CD4-positive, alpha-beta T cell (primary cell): ENCODE measurements around the gene CYP2J2. TPM values are rescaled to one million over a fixed set of nuclear protein-coding genes. Genes with fewer than 3 reads are reported as not detected.

Experiments
- ATAC-seq: fragments of 200-7000 bp; cut with Tn5 transposase; one replicate; pipeline ENCODE4 v1.10.0; 2022; ENCODE audit warnings: mild to moderate bottlenecking; ENCODE audit not compliant: poor library complexity
- CTCF ChIA-PET: fragments of 350-600 bp; sonication (Branson Sonifier 250); formaldehyde crosslinking; loops from one replicate; lab custom pipeline; 2021; ENCODE audit warnings: antibody characterized with exemption, inconsistent platforms; lab: Charles Lee
- POLR2A ChIA-PET: fragments of 350-600 bp; sonication (Branson Sonifier 250); formaldehyde crosslinking; loops from one replicate; lab custom pipeline; 2021; ENCODE audit warnings: antibody characterized with exemption, inconsistent platforms; lab: Charles Lee
- DNase-seq, 14 experiments: peaks; one replicate each; pipeline ENCODE4 v3.0.0-alpha.2; 2013 to 2020; ENCODE audit warnings: mixed read lengths in 2 of 14
- H3K27ac ChIP-seq, 2 donors: one replicate each; pipeline versions ENCODE4 v1.5.1 to v1.7.0; 2013; ENCODE audit warnings: low read length in 2 of 2, low read depth in 1 of 2, mild to moderate bottlenecking in 1 of 2
- H3K27me3 ChIP-seq, 2 experiments: 1 replicate in 1 of 2; 2 replicates in 1 of 2; pipeline versions ENCODE4 v1.6.1 to v1.7.0; 2013; ENCODE audit warnings: low read length in 2 of 2, control low read depth in 1 of 2, mild to moderate bottlenecking in 1 of 2, moderate library complexity in 1 of 2; ENCODE audit not compliant: insufficient read depth in 2 of 2, control insufficient read depth in 1 of 2
- H3K36me3 ChIP-seq: one replicate; pipeline ENCODE4 v1.6.1; 2013; ENCODE audit warnings: low read length, control low read depth; ENCODE audit not compliant: insufficient read depth
- H3K4me1 ChIP-seq: one replicate; pipeline ENCODE4 v1.6.1; 2013; ENCODE audit warnings: low read length, control low read depth; ENCODE audit not compliant: insufficient read depth
- H3K4me3 ChIP-seq: one replicate; pipeline ENCODE4 v1.5.1; 2013; ENCODE audit warnings: mild to moderate bottlenecking, low read length, moderate library complexity
- H3K9me3 ChIP-seq, 2 experiments: 1 replicate in 1 of 2; 2 replicates in 1 of 2; pipeline versions ENCODE4 v1.6.1 to v1.7.0; 2013; ENCODE audit warnings: low read length in 2 of 2, mild to moderate bottlenecking in 2 of 2, control low read depth in 1 of 2, moderate library complexity in 1 of 2; ENCODE audit not compliant: control insufficient read depth in 1 of 2, insufficient read depth in 1 of 2
- H3K27ac Mint-ChIP-seq: one replicate; pipeline ENCODE4 v1.8.0; 2020; ENCODE audit warnings: mixed read lengths
- H3K27me3 Mint-ChIP-seq: one replicate; pipeline ENCODE4 v1.8.0; 2021; ENCODE audit warnings: mixed read lengths
- H3K36me3 Mint-ChIP-seq: one replicate; pipeline ENCODE4 v1.8.0; 2021; ENCODE audit warnings: low read depth, mixed read lengths
- H3K4me1 Mint-ChIP-seq: one replicate; pipeline ENCODE4 v1.8.0; 2021; ENCODE audit warnings: low read depth, mixed read lengths
- H3K4me3 Mint-ChIP-seq: one replicate; pipeline ENCODE4 v1.8.0; 2020; ENCODE audit warnings: mild to moderate bottlenecking, mixed read lengths
- H3K9me3 Mint-ChIP-seq: one replicate; pipeline ENCODE4 v1.8.0; 2020; ENCODE audit warnings: mixed read lengths
- intact Hi-C, 2 experiments: fragments of 100-400 bp; cut with DNase I in 1 of 2; cut with micrococcal nuclease in 1 of 2; formaldehyde crosslinking; loops; one replicate each; pipeline versions ENCODE4 v1.15.1 to v1.9.0; 2023 to 2025; cut with DNase I, micrococcal nuclease
- total RNA-seq, 174 experiments: library from RNA in 2 of 174; stranded (reverse) in 2 of 174; gene quantifications; one replicate each; pipeline ENCODE4 v1.2.3 and lab custom pipeline; 2021 to 2026
- TF ChIP-seq, protein P1 (sequence below): fragments of 200-600 bp; IDR thresholded peaks from one replicate; pipeline ENCODE4 v1.8.0; 2022; ENCODE audit warnings: antibody characterized with exemption, mild to moderate bottlenecking

The CYP2J2 gene
- total RNA-seq, 2 experiments from 2014 or later = 0.28 to 0.33 TPM

DNA sequence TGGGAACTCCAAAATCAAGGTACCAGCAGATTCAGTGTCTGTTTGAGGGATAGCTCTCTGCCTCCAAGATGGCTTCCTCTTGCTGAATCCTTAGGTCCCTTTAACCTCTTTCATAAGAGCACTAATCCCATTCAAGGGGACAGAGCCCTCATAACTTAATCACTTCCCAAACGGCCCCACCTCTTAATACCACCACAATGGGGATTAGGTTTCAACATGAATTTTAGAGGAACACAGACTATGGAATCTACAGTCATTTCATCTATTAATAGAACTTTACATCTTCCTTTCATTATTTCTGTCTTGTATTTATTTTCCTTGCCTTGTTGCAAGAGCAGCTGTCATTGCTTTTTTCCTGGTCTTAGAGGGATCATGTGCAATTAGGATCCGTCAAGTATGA, 81.5 kb downstream of the CYP2J2 start:
- Mint-ChIP-seq H3K4me3 (no peak overlapping the region), H3K4me1 (peaks cover 4% of the 10 kb centered on the region), H3K9me3 (no peaks in the 10 kb centered on the region), H3K27me3 (no peaks in the 10 kb centered on the region), H3K36me3 (peaks cover 87% of the 10 kb centered on the region), H3K27ac (no peak overlapping the region)
- CTCF ChIA-PET = no interaction called here
- POLR2A ChIA-PET = no interaction called here
- TF ChIP-seq, protein P1, sequence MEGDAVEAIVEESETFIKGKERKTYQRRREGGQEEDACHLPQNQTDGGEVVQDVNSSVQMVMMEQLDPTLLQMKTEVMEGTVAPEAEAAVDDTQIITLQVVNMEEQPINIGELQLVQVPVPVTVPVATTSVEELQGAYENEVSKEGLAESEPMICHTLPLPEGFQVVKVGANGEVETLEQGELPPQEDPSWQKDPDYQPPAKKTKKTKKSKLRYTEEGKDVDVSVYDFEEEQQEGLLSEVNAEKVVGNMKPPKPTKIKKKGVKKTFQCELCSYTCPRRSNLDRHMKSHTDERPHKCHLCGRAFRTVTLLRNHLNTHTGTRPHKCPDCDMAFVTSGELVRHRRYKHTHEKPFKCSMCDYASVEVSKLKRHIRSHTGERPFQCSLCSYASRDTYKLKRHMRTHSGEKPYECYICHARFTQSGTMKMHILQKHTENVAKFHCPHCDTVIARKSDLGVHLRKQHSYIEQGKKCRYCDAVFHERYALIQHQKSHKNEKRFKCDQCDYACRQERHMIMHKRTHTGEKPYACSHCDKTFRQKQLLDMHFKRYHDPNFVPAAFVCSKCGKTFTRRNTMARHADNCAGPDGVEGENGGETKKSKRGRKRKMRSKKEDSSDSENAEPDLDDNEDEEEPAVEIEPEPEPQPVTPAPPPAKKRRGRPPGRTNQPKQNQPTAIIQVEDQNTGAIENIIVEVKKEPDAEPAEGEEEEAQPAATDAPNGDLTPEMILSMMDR = no peak
- peaks cover 9% of the 10 kb centered on the region for H3K36me3 ChIP-seq
- intact Hi-C loops = no loop called here
- H3K4me3 ChIP-seq = no peak overlapping the region
- no peaks in the 10 kb centered on the region for H3K4me1 ChIP-seq
- no peaks in the 10 kb centered on the region for H3K9me3 ChIP-seq
- DNase-seq (no peak), ATAC-seq (no peak)
- no peak overlapping the region for H3K27ac ChIP-seq
- no peaks in the 10 kb centered on the region for H3K27me3 ChIP-seq

Other genes with a start within 250 kb of the CYP2J2 start
- 10 to 100 TPM; 18.1 to 19.4 TPM for gene HOOK1, start 111.8 kb downstream of the CYP2J2 start, total RNA-seq
- not detected for gene C1orf87, start 147.0 kb upstream of the CYP2J2 start, total RNA-seq